Peyer's patch (tissue), 4 donors: Measurements from ENCODE around the gene NPAS2.

Experiments
- POLR2A ChIP-seq, 2 donors: fragments of 450-650 bp; IDR thresholded peaks; one replicate each; pipeline ENCODE4 v1.5.1; 2017; ENCODE audit warnings: antibody characterized with exemption in 2 of 2, mild to moderate bottlenecking in 2 of 2, moderate library complexity in 2 of 2
- TF ChIP-seq, protein P1 (sequence below), 6 experiments: fragments of 450-650 bp in 4 of 6; fragments of 200-600 bp in 2 of 6; sonication (generic) in 1 of 6; IDR thresholded peaks; one replicate each; pipeline ENCODE4 v1.5.1; 2017 to 2019; ENCODE audit warnings: antibody characterized with exemption in 6 of 6, mild to moderate bottlenecking in 3 of 6, moderate library complexity in 1 of 6

GRCh38 chr2:100995309-100996075, 175.6 kb downstream of the NPAS2 start:
- TF ChIP-seq, protein P1, sequence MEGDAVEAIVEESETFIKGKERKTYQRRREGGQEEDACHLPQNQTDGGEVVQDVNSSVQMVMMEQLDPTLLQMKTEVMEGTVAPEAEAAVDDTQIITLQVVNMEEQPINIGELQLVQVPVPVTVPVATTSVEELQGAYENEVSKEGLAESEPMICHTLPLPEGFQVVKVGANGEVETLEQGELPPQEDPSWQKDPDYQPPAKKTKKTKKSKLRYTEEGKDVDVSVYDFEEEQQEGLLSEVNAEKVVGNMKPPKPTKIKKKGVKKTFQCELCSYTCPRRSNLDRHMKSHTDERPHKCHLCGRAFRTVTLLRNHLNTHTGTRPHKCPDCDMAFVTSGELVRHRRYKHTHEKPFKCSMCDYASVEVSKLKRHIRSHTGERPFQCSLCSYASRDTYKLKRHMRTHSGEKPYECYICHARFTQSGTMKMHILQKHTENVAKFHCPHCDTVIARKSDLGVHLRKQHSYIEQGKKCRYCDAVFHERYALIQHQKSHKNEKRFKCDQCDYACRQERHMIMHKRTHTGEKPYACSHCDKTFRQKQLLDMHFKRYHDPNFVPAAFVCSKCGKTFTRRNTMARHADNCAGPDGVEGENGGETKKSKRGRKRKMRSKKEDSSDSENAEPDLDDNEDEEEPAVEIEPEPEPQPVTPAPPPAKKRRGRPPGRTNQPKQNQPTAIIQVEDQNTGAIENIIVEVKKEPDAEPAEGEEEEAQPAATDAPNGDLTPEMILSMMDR (IDR thresholded peaks at IDR 0.05), result no peak
- no peak for TF ChIP-seq POLR2A (IDR thresholded peaks at IDR 0.05)
